ENCODE measurements around the gene ELAVL2. TPM values are rescaled to one million over a fixed set of nuclear protein-coding genes. Genes with fewer than 3 reads are reported as not detected.

Gene ELAVL2
- polyA plus RNA-seq, 1 donor from 2014 or later, result 106 TPM

DNA sequence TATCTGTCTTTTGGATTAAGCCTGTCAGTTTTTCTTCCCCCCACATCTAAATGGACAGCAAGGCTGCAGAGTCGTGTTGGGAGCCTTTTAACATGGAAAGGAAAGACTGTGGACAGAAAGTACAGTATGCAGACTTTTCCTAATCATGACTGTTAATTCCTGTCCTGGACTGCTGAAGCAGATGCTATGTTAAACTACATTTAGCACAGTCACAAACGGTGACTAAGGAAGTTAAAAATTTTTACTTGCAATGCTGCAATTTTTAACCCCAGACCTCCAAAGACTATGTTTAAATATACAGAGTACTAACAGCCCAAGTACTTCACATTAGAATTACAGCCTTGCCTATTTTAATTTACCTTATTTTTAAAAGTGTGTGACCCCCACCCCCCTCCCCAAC lies 51.8 kb downstream of the ELAVL2 start:
- peaks cover 34% of the 10 kb centered on the region for H3K79me2 ChIP-seq (replicated peaks; ENCODE audit: insufficient read depth, low read length)
- TF ChIP-seq REST (IDR thresholded peaks at IDR 0.05; ENCODE audit: borderline replicate concordance) (no peak), POLR2AphosphoS5 (IDR thresholded peaks at IDR 0.05) (no peak)

GRCh38 chr9:23772385-23772783 lies 53.7 kb downstream of the ELAVL2 start:
- Histone ChIP-seq H2AFZ (ENCODE audit: low read depth, low read length) (no peak overlapping the region), H3K79me2 (replicated peaks; ENCODE audit: insufficient read depth, low read length) (peaks cover 38% of the 10 kb centered on the region), H3F3A (ENCODE audit: insufficient read depth, low read length, poor library complexity, severe bottlenecking) (no peaks in the 10 kb centered on the region), H3K4me3 (ENCODE audit: low read length) (no peak overlapping the region), H3K27me3 (ENCODE audit: insufficient read depth, low read depth, low read length) (no peaks in the 10 kb centered on the region), H3K9me3 (ENCODE audit: low read length) (no peaks in the 10 kb centered on the region), H3K9me2 (ENCODE audit: insufficient read depth, low read length) (no peaks in the 10 kb centered on the region), H3K9ac (ENCODE audit: low read length) (no peak overlapping the region), H3K4me2 (ENCODE audit: low read length) (no peak overlapping the region), H4K20me1 (ENCODE audit: insufficient read depth) (no peaks in the 10 kb centered on the region), H3K36me3 (ENCODE audit: insufficient read depth, low read length) (peaks cover 4% of the 10 kb centered on the region), H3K27ac (ENCODE audit: low read length) (no peak overlapping the region)
- TF ChIP-seq EZH2 (IDR thresholded peaks at IDR 0.05; ENCODE audit: borderline replicate concordance, insufficient read depth, low read length, poor library complexity, severe bottlenecking) (no peak), SMC3 (conservative IDR thresholded peaks at IDR 0.05; ENCODE audit: poor library complexity) (no peak), RAD21 (conservative IDR thresholded peaks at IDR 0.05) (no peak), CTCF (IDR thresholded peaks at IDR 0.05; ENCODE audit: poor library complexity, severe bottlenecking) (no peak), POLR2AphosphoS5 (IDR thresholded peaks at IDR 0.05) (no peak), REST (IDR thresholded peaks at IDR 0.05; ENCODE audit: borderline replicate concordance) (no peak), TAF1 (IDR thresholded peaks at IDR 0.05; ENCODE audit: low read depth) (no peak), MXI1 (conservative IDR thresholded peaks at IDR 0.05; ENCODE audit: poor library complexity, severe bottlenecking) (no peak), EP300 (conservative IDR thresholded peaks at IDR 0.05; ENCODE audit: poor library complexity, severe bottlenecking) (no peak)

More for the DNA sequence above, 51.8 kb downstream of the ELAVL2 start:
- no peak overlapping the region for H3K4me2 ChIP-seq (ENCODE audit: low read length)
- no peak overlapping the region for H3K27ac ChIP-seq (ENCODE audit: low read length)
- H3K36me3 ChIP-seq (ENCODE audit: insufficient read depth, low read length), result peaks cover 4% of the 10 kb centered on the region
- no peaks in the 10 kb centered on the region for H4K20me1 ChIP-seq (ENCODE audit: insufficient read depth)
- no peak overlapping the region for H3K4me3 ChIP-seq (ENCODE audit: low read length)
- no peaks in the 10 kb centered on the region for H3F3A ChIP-seq (ENCODE audit: insufficient read depth, low read length, poor library complexity, severe bottlenecking)
- no peak overlapping the region for H2AFZ ChIP-seq (ENCODE audit: low read depth, low read length)
- no peaks in the 10 kb centered on the region for H3K9me3 ChIP-seq (ENCODE audit: low read length)
- no peak overlapping the region for H3K9ac ChIP-seq (ENCODE audit: low read length)
- no peaks in the 10 kb centered on the region for H3K9me2 ChIP-seq (ENCODE audit: insufficient read depth, low read length)
- no peaks in the 10 kb centered on the region for H3K27me3 ChIP-seq (ENCODE audit: insufficient read depth, low read depth, low read length)
